HEK293T (cell line): Measurements from ENCODE around the gene COL4A5.
"Not testable (repeated sequence)": the region's sequence is repeated elsewhere in the genome, so short reads cannot be mapped to it uniquely, and the experiment has no call there.

ENCODE experiments used
- CTCF ChIA-PET: fragments of 350-600 bp; formaldehyde crosslinking; extraction: SDS; loops from one replicate; lab custom pipeline; 2021; ENCODE audit warnings: antibody characterized with exemption, inconsistent platforms; lab: Yijun Ruan, JAX
- POLR2A ChIA-PET: fragments of 350-600 bp; formaldehyde crosslinking; extraction: SDS; loops from one replicate; lab custom pipeline; 2020; ENCODE audit warnings: antibody characterized with exemption, inconsistent platforms; lab: Yijun Ruan, JAX
- DNase-seq: peaks from one replicate; pipeline ENCODE4 v3.0.0; 2012; ENCODE audit warnings: mixed read lengths; ENCODE audit errors: extremely low spot score
- ARNT ChIP-seq: fragments of 450-650 bp; IDR thresholded peaks from 2 replicates; pipeline ENCODE4 v1.6.1; 2017; ENCODE audit warnings: mild to moderate bottlenecking
- BHLHE40 ChIP-seq: fragments of 450-650 bp; IDR thresholded peaks from 2 replicates; pipeline ENCODE4 v1.6.1; 2016; ENCODE audit warnings: mild to moderate bottlenecking, moderate library complexity, borderline replicate concordance
- CTBP1 ChIP-seq: fragments of 450-650 bp; IDR thresholded peaks from 2 replicates; pipeline ENCODE4 v1.6.1; 2016; ENCODE audit warnings: borderline replicate concordance
- ELF4 ChIP-seq: fragments of 450-650 bp; IDR thresholded peaks from 2 replicates; pipeline ENCODE4 v1.6.1; 2017; ENCODE audit warnings: antibody characterized with exemption
- FOXA1 ChIP-seq: fragments of 450-650 bp; IDR thresholded peaks from 2 replicates; pipeline ENCODE4 v1.6.1; 2016; ENCODE audit warnings: mild to moderate bottlenecking
- FOXK2 ChIP-seq: fragments of 450-650 bp; IDR thresholded peaks from 2 replicates; pipeline ENCODE4 v1.6.1; 2016; ENCODE audit warnings: mild to moderate bottlenecking
- FOXM1 ChIP-seq: fragments of 450-650 bp; IDR thresholded peaks from 2 replicates; pipeline ENCODE4 v1.6.1; 2017; ENCODE audit warnings: mild to moderate bottlenecking, borderline replicate concordance
- HDGF ChIP-seq: fragments of 450-650 bp; IDR thresholded peaks from 2 replicates; pipeline ENCODE4 v1.6.1; 2017; ENCODE audit warnings: antibody characterized with exemption, borderline replicate concordance
- L3MBTL2 ChIP-seq: fragments of 450-650 bp; conservative IDR thresholded peaks from 2 replicates; pipeline ENCODE4 v1.6.1; 2016; ENCODE audit warnings: mild to moderate bottlenecking
- LEF1 ChIP-seq: fragments of 450-650 bp; IDR thresholded peaks from 2 replicates; pipeline ENCODE4 v1.6.1; 2017; ENCODE audit warnings: mild to moderate bottlenecking, borderline replicate concordance
- NFRKB ChIP-seq: fragments of 450-650 bp; IDR thresholded peaks from 2 replicates; pipeline ENCODE4 v1.6.1; 2016; ENCODE audit warnings: mild to moderate bottlenecking, moderate library complexity
- PKNOX1 ChIP-seq: fragments of 450-650 bp; IDR thresholded peaks from 2 replicates; pipeline ENCODE4 v1.6.1; 2016
- SP1 ChIP-seq: fragments of 450-650 bp; IDR thresholded peaks from 2 replicates; pipeline ENCODE4 v1.6.1; 2017
- SUZ12 ChIP-seq: fragments of 450-650 bp; IDR thresholded peaks from 2 replicates; pipeline ENCODE4 v1.6.1; 2016; ENCODE audit warnings: mild to moderate bottlenecking
- TARDBP ChIP-seq: fragments of 450-650 bp; IDR thresholded peaks from 2 replicates; pipeline ENCODE4 v1.6.1; 2016
- ZNF384 ChIP-seq: fragments of 450-650 bp; IDR thresholded peaks from 2 replicates; pipeline ENCODE4 v1.6.1; 2016

Gene COL4A5

GRCh38 chrX:108442901-108443464 is 3.3 kb downstream of the COL4A5 start:
- TF ChIP-seq CTBP1: peak; percentile 57; the same call in 1 of the 2 replicates
- no peak for TF ChIP-seq FOXK2
- 0 out of 2 replicates have a peak, but pooled peaks have one; percentile 3 for TF ChIP-seq PKNOX1
- TF ChIP-seq BHLHE40: no peak
- no peak for TF ChIP-seq NFRKB
- TF ChIP-seq LEF1: no peak
- CTCF ChIA-PET: no interaction called here
- POLR2A ChIA-PET: no interaction called here
- no peak for DNase-seq

GRCh38 chrX:108447303-108447702 is 7.7 kb downstream of the COL4A5 start:
- no peak for TF ChIP-seq ELF4
- TF ChIP-seq FOXM1: no peak
- TF ChIP-seq HDGF: no peak
- no peak for TF ChIP-seq BHLHE40
- TF ChIP-seq LEF1: no peak
- TF ChIP-seq ARNT: no peak
- no peak for TF ChIP-seq ZNF384
- TF ChIP-seq SUZ12: no peak
- TF ChIP-seq NFRKB: no peak
- TF ChIP-seq PKNOX1: no peak
- no peak for TF ChIP-seq SP1
- TF ChIP-seq CTBP1: no peak
- TF ChIP-seq L3MBTL2: no peak
- TF ChIP-seq TARDBP: no peak
- no peak for TF ChIP-seq FOXK2
- TF ChIP-seq FOXA1: no peak
- DNase-seq: no peak
- ChIA-PET CTCF (no interaction called here), POLR2A (interaction anchor here (1.3 to 1.5 kb wide), 2 partner anchors 9 to 13 kb away, joined by 4 read pairs; partner anchors contain the start of gene COL4A6)

GRCh38 chrX:108453841-108454240 is 14.2 kb downstream of the COL4A5 start:
- no peak for DNase-seq
- POLR2A ChIA-PET: no interaction called here
- CTCF ChIA-PET: no interaction called here
- TF ChIP-seq NFRKB (no peak), SUZ12 (no peak), ARNT (no peak), FOXM1 (no peak), ELF4 (no peak)

- TF ChIP-seq CTBP1: no peak
- no peak for TF ChIP-seq ELF4
- TF ChIP-seq PKNOX1: no peak
- TF ChIP-seq LEF1: no peak
- TF ChIP-seq NFRKB: no peak
- no peak for TF ChIP-seq FOXK2
- no peak for TF ChIP-seq TARDBP
- no peak for TF ChIP-seq L3MBTL2
- no peak for TF ChIP-seq ARNT
- TF ChIP-seq FOXM1: no peak
- TF ChIP-seq SUZ12: no peak
- TF ChIP-seq ZNF384: no peak
- TF ChIP-seq HDGF: no peak
- TF ChIP-seq SP1: no peak
- no peak for TF ChIP-seq BHLHE40
- TF ChIP-seq FOXA1: no peak
- CTCF ChIA-PET: no interaction called here
- DNase-seq: no peak
- POLR2A ChIA-PET: no interaction called here
These were observed 17.4 kb downstream of the COL4A5 start for GRCh38 chrX:108456971-108457477.

GRCh38 chrX:108464604-108465003 is 25.0 kb downstream of the COL4A5 start:
- TF ChIP-seq TARDBP (no peak), FOXK2 (no peak), LEF1 (no peak), FOXA1 (no peak), NFRKB (no peak), SP1 (no peak), HDGF (no peak), ZNF384 (no peak)
- DNase-seq: no peak
- POLR2A ChIA-PET: no interaction called here
- CTCF ChIA-PET: no interaction called here

GRCh38 chrX:108468486-108468885 is 28.8 kb downstream of the COL4A5 start:
- POLR2A ChIA-PET: no interaction called here
- DNase-seq: no peak
- CTCF ChIA-PET: interaction anchor here (0.6 kb wide), 1 partner anchor 293 kb away, joined by 5 read pairs; no protein-coding TSS in a partner anchor
- no peak for TF ChIP-seq LEF1
- TF ChIP-seq FOXK2: no peak
- TF ChIP-seq ARNT: no peak

- CTCF ChIA-PET: no interaction called here
- POLR2A ChIA-PET: no interaction called here
- TF ChIP-seq ELF4 (no peak), TARDBP (no peak), FOXK2 (no peak), ZNF384 (no peak), L3MBTL2 (no peak), FOXM1 (no peak), HDGF (no peak), PKNOX1 (no peak), FOXA1 (no peak), LEF1 (no peak), CTBP1 (no peak), SUZ12 (no peak), SP1 (no peak), ARNT (no peak), NFRKB (no peak), BHLHE40 (no peak)
- DNase-seq: no peak
These were observed 34.3 kb downstream of the COL4A5 start for GRCh38 chrX:108473979-108474378.

- DNase-seq, CTCF ChIA-PET, POLR2A ChIA-PET: not testable (repeated sequence)
These were observed 41.9 kb downstream of the COL4A5 start for GRCh38 chrX:108481528-108481927.
